ENCODE measurements around the gene GPR32.

DNA sequence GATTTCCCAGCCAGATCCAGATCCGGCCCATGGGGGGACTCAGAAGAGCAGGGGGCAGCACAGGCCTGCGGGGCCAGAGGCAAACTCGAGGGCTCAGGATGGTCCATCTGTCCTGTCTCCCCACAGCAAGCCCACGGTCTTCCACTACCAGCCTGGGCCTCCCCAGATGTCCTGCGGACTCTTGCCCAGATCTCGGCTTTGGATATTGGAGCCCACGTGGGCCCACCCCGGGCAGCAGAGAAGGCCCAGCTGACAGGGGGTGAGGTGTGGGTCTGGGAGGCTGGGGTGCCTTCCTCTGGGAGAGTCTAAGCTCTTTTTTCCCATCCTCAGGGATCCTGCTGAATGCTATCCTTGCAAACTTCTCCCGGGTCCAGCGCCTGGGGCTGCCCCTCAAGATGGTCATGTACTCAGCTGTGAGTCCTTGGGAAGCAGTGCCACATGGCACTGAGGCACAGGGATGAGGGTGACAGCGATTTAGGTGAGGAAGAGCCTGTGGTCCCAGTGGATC, 23.3 kb downstream of the GPR32 start:
- TF ChIP-seq, protein P1, sequence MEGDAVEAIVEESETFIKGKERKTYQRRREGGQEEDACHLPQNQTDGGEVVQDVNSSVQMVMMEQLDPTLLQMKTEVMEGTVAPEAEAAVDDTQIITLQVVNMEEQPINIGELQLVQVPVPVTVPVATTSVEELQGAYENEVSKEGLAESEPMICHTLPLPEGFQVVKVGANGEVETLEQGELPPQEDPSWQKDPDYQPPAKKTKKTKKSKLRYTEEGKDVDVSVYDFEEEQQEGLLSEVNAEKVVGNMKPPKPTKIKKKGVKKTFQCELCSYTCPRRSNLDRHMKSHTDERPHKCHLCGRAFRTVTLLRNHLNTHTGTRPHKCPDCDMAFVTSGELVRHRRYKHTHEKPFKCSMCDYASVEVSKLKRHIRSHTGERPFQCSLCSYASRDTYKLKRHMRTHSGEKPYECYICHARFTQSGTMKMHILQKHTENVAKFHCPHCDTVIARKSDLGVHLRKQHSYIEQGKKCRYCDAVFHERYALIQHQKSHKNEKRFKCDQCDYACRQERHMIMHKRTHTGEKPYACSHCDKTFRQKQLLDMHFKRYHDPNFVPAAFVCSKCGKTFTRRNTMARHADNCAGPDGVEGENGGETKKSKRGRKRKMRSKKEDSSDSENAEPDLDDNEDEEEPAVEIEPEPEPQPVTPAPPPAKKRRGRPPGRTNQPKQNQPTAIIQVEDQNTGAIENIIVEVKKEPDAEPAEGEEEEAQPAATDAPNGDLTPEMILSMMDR (IDR thresholded peaks at IDR 0.05; ENCODE audit: low read depth, low read length, poor library complexity, severe bottlenecking): no peak
- TF ChIP-seq EZH2phosphoT487 (IDR thresholded peaks at IDR 0.05; ENCODE audit: borderline replicate concordance, low read length): no peak
